Calu3 (cell line): ENCODE measurements around the gene CRACR2A. TPM values are rescaled to one million over a fixed set of nuclear protein-coding genes. Genes with fewer than 3 reads are reported as not detected.

Experiments used
- BruUV-seq: library from RNA; stranded (reverse); fragments of 400-500 nt; replicated peaks from 2 replicates; lab custom pipeline; 2021; lab: Mats Ljungman, UMichigan
- CTCF ChIA-PET: fragments of 300-600 bp; sonication (Branson Sonifier 250); formaldehyde crosslinking; loops from one replicate; lab custom pipeline; 2022; ENCODE audit warnings: antibody characterized with exemption; lab: Charles Lee
- DNase-seq: peaks from one replicate; pipeline ENCODE4 v3.0.0; 2022
- H3K27ac Mint-ChIP-seq: one replicate; pipeline ENCODE4 v1.8.0; 2022; ENCODE audit warnings: mixed read lengths; ENCODE audit not compliant: unreplicated experiment
- H3K27me3 Mint-ChIP-seq: one replicate; pipeline ENCODE4 v1.8.0; 2022; ENCODE audit warnings: mixed read lengths; ENCODE audit not compliant: unreplicated experiment
- H3K36me3 Mint-ChIP-seq: one replicate; pipeline ENCODE4 v1.8.0; 2022; ENCODE audit warnings: mild to moderate bottlenecking, moderate library complexity, mixed read lengths; ENCODE audit not compliant: insufficient read depth, unreplicated experiment
- H3K4me1 Mint-ChIP-seq: one replicate; pipeline ENCODE4 v1.8.0; 2022; ENCODE audit warnings: mild to moderate bottlenecking, low read depth, mixed read lengths; ENCODE audit not compliant: unreplicated experiment
- H3K4me3 Mint-ChIP-seq: one replicate; pipeline ENCODE4 v1.8.0; 2022; ENCODE audit warnings: mild to moderate bottlenecking, low read depth, moderate library complexity, mixed read lengths; ENCODE audit not compliant: unreplicated experiment
- H3K9me3 Mint-ChIP-seq: one replicate; pipeline ENCODE4 v1.8.0; 2022; ENCODE audit warnings: low read depth, mixed read lengths; ENCODE audit not compliant: unreplicated experiment
- CTCF ChIP-seq: fragments of 200-600 bp; IDR thresholded peaks from one replicate; pipeline ENCODE4 v1.8.0; 2022; ENCODE audit warnings: antibody characterized with exemption; ENCODE audit not compliant: unreplicated experiment
- intact Hi-C: fragments of 100-400 bp; cut with micrococcal nuclease; formaldehyde crosslinking; loops from one replicate; pipeline ENCODE4 v1.10.0; 2022; ENCODE audit not compliant: unreplicated experiment
- total RNA-seq: library from RNA; stranded (reverse); gene quantifications from 2 replicates; pipeline ENCODE4 v1.2.3, GENCODE V29; 2022

CRACR2A gene
- total RNA-seq, 1 experiment from 2014 or later: 9.5 TPM

- CTCF ChIA-PET: no interaction called here
- intact Hi-C loops: no loop called here
- Mint-ChIP-seq H3K9me3 (no peaks in the 10 kb centered on the region), H3K27ac (no peak overlapping the region), H3K36me3 (no peaks in the 10 kb centered on the region), H3K4me3 (no peak overlapping the region), H3K4me1 (no peaks in the 10 kb centered on the region), H3K27me3 (peaks cover 98% of the 10 kb centered on the region)
- no peak for DNase-seq
- no TSS peak for BruUV-seq
- no peak for TF ChIP-seq CTCF
These were observed 177.9 kb downstream of the CRACR2A start for GRCh38 chr12:3574986-3575385.

DNA sequence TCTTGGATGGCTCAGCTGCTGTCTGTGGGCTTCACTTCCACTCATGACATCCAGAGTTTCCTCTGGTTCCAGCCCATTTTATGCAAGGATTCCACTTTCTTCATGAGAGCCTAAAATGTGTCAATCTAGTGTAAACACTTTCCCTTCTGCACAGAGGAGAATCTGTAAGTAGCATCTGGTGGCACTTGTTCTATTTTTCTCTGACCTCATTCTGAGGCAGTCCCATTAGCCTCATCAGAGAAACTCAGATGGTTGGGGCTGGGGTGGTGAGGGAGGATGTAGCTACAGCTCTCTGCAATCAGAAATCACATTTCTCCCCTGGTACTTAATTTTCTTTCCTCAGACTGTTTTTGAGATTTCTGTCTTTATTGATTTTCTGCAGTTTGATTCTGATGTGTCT is 180.3 kb downstream of the CRACR2A start:
- CTCF ChIA-PET: interaction anchor here (0.7 kb wide), 1 partner anchor 11 kb away, joined by 3 read pairs; no protein-coding TSS in a partner anchor
- H3K4me1 Mint-ChIP-seq: no peaks in the 10 kb centered on the region
- H3K27ac Mint-ChIP-seq: no peak overlapping the region
- no peaks in the 10 kb centered on the region for H3K9me3 Mint-ChIP-seq
- no peak for TF ChIP-seq CTCF
- no peaks in the 10 kb centered on the region for H3K36me3 Mint-ChIP-seq
- intact Hi-C loops: no loop called here
- H3K27me3 Mint-ChIP-seq: peaks cover 98% of the 10 kb centered on the region
- no TSS peak for BruUV-seq
- no peak overlapping the region for H3K4me3 Mint-ChIP-seq
- no peak for DNase-seq

- CTCF ChIA-PET: no interaction called here
- H3K27me3 Mint-ChIP-seq: peaks cover 98% of the 10 kb centered on the region
These were observed 181.2 kb downstream of the CRACR2A start for GRCh38 chr12:3571724-3572123.

GRCh38 chr12:3571323-3571722 is 181.6 kb downstream of the CRACR2A start:
- Mint-ChIP-seq H3K27me3 (peaks cover 98% of the 10 kb centered on the region), H3K4me1 (no peaks in the 10 kb centered on the region), H3K4me3 (no peak overlapping the region), H3K27ac (no peak overlapping the region), H3K9me3 (no peaks in the 10 kb centered on the region), H3K36me3 (no peaks in the 10 kb centered on the region)
- no TSS peak for BruUV-seq
- no peak for TF ChIP-seq CTCF
- CTCF ChIA-PET: no interaction called here
- intact Hi-C loops: no loop called here
- DNase-seq: no peak

More at GRCh38 chr12:3571724-3572123, 181.2 kb downstream of the CRACR2A start:
- Mint-ChIP-seq H3K27ac (no peak overlapping the region), H3K9me3 (no peaks in the 10 kb centered on the region), H3K4me1 (no peaks in the 10 kb centered on the region), H3K4me3 (no peak overlapping the region), H3K36me3 (no peaks in the 10 kb centered on the region)
- DNase-seq: no peak
- no TSS peak for BruUV-seq
- intact Hi-C loops: no loop called here
- no peak for TF ChIP-seq CTCF
